GM18858 (cell line): Measurements from ENCODE around the gene SLC2A9.
"Not testable (repeated sequence)": the region's sequence is repeated elsewhere in the genome, so short reads cannot be mapped to it uniquely, and the experiment has no call there.

Source experiments
- ATAC-seq: cut with Tn5 transposase; IDR thresholded peaks from one replicate; pipeline ENCODE4 v1.9.1; 2021; ENCODE audit not compliant: unreplicated experiment

Gene SLC2A9

GRCh38 chr4:9845791-9846493 lies 175.4 kb downstream of the SLC2A9 start:
- ATAC-seq, result no peak

GRCh38 chr4:9841072-9841471 lies 180.2 kb downstream of the SLC2A9 start:
- ATAC-seq, result no peak

- ATAC-seq, result no peak
These were observed 185.9 kb downstream of the SLC2A9 start for GRCh38 chr4:9835430-9835829.

- no peak for ATAC-seq
These were observed 187.9 kb downstream of the SLC2A9 start for GRCh38 chr4:9833421-9833820.

GRCh38 chr4:9832640-9833039 lies 188.7 kb downstream of the SLC2A9 start:
- no peak for ATAC-seq

- ATAC-seq, result no peak
These were observed 194.7 kb downstream of the SLC2A9 start for GRCh38 chr4:9826551-9826950.

GRCh38 chr4:9825049-9825448 lies 196.2 kb downstream of the SLC2A9 start:
- no peak for ATAC-seq

- ATAC-seq, result no peak
These were observed 201.0 kb downstream of the SLC2A9 start for GRCh38 chr4:9820343-9820742.

- ATAC-seq, result no peak
These were observed 205.0 kb downstream of the SLC2A9 start for GRCh38 chr4:9816285-9816684.

GRCh38 chr4:9812501-9813340 lies 208.6 kb downstream of the SLC2A9 start:
- ATAC-seq, result peak; percentile 78

- ATAC-seq, result no peak
These were observed 209.5 kb downstream of the SLC2A9 start for GRCh38 chr4:9811806-9812205.

- ATAC-seq, result no peak
These were observed 213.2 kb downstream of the SLC2A9 start for GRCh38 chr4:9808077-9808476.

GRCh38 chr4:9804918-9805317 lies 216.4 kb downstream of the SLC2A9 start:
- ATAC-seq, result no peak

- ATAC-seq, result no peak
These were observed 220.4 kb downstream of the SLC2A9 start for GRCh38 chr4:9800848-9801247.

GRCh38 chr4:9796641-9797040 lies 224.7 kb downstream of the SLC2A9 start:
- not testable (repeated sequence) for ATAC-seq

GRCh38 chr4:9792381-9792780 lies 228.9 kb downstream of the SLC2A9 start:
- ATAC-seq, result no peak

- not testable (repeated sequence) for ATAC-seq
These were observed 235.4 kb downstream of the SLC2A9 start for GRCh38 chr4:9785891-9786290.

- ATAC-seq, result no peak
These were observed 239.2 kb downstream of the SLC2A9 start for GRCh38 chr4:9782136-9782436.

- ATAC-seq, result no peak
These were observed 239.8 kb downstream of the SLC2A9 start, which contains the start of gene DRD5 for GRCh38 chr4:9781343-9782135. Gene DRD5 (plus strand): TSS chr4:9781634. CDS start chr4:9782030, 396 bp downstream.
